ENCODE data around the gene SLIT1. TPM values are rescaled to one million over a fixed set of nuclear protein-coding genes. Genes with fewer than 3 reads are reported as not detected.

The SLIT1 gene
- total RNA-seq, 1 donor = not detected

DNA sequence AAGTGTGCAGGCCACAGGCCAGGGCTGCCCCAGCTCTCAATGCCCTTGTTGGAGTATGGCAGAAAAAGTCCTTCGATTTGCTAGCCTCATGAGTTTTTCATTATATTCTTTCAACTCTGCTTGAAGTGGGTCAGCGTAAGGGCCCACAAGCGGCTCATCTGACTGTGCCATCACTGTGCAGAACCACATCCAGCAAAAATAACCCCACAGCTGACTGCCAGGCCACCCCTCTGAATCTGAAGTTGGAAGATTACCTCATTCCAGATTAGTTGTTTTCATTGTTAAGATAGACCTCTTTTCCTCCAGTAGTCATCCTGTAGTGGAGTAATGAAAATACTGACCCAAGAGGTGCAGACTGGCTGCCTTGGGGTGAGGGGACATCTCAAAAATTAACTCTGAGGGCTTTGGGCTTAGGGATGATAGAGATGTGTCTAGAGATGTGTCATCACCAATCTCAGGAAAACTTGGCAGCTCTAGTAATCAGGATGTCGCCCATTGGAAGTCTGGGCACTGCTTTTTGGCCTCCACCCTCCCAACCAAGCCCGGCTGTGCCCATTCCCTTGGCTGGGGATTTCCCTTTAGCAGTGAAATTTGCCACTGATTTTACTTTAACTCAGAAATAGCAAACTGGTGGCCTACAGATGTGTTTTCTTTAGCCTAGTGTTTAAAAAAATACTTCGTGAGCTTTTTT lies 189.3 kb downstream of the SLIT1 start:
- TF ChIP-seq, protein P1, sequence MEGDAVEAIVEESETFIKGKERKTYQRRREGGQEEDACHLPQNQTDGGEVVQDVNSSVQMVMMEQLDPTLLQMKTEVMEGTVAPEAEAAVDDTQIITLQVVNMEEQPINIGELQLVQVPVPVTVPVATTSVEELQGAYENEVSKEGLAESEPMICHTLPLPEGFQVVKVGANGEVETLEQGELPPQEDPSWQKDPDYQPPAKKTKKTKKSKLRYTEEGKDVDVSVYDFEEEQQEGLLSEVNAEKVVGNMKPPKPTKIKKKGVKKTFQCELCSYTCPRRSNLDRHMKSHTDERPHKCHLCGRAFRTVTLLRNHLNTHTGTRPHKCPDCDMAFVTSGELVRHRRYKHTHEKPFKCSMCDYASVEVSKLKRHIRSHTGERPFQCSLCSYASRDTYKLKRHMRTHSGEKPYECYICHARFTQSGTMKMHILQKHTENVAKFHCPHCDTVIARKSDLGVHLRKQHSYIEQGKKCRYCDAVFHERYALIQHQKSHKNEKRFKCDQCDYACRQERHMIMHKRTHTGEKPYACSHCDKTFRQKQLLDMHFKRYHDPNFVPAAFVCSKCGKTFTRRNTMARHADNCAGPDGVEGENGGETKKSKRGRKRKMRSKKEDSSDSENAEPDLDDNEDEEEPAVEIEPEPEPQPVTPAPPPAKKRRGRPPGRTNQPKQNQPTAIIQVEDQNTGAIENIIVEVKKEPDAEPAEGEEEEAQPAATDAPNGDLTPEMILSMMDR (IDR thresholded peaks at IDR 0.05; ENCODE audit: extremely low read depth, low read depth, low read length) = no peak
- no peaks in the 10 kb centered on the region for H3K9me3 ChIP-seq (ENCODE audit: low read depth, low read length)
- H3K36me3 ChIP-seq (ENCODE audit: insufficient read depth, low read length) = no peaks in the 10 kb centered on the region
- H2AFZ ChIP-seq (ENCODE audit: low read length) = no peak overlapping the region
- no peaks in the 10 kb centered on the region for H3K27me3 ChIP-seq (ENCODE audit: insufficient read depth, low read length)
- H3K4me1 ChIP-seq (ENCODE audit: insufficient read depth, low read length) = peaks cover 30% of the 10 kb centered on the region
- H3K4me2 ChIP-seq (ENCODE audit: insufficient read depth, low read length) = no peak overlapping the region
- H3K27ac ChIP-seq (ENCODE audit: low read depth, low read length) = peak overlapping the region; percentile 15
- no peaks in the 10 kb centered on the region for H3K79me2 ChIP-seq (ENCODE audit: insufficient read depth, low read length)
- no peak overlapping the region for H3K4me3 ChIP-seq (ENCODE audit: insufficient read depth, low read length)
- no peaks in the 10 kb centered on the region for H4K20me1 ChIP-seq (ENCODE audit: insufficient read depth, low read length)
- peak; percentile 83 for DNase-seq (ENCODE audit: insufficient read length, low spot score, missing footprints)

DNA sequence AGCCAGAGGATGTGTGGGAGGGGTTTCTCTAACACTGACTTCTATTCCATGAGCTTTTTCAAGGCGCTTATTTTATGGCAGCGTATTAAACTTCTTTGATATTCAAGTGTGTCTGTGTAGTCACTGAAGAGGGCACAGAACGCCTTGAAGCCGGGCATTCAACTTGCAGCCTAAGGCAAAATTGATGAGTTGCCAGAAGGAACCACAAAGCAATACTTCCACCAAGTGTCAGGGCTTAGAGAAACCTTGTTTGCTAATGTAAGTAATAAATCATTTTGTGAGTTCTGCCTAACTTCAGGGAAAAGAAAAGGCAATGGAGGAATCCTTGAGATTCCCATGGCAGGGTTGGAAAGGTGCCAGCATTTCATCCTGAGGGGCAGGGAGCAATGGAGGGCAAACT lies 189.9 kb downstream of the SLIT1 start:
- Histone ChIP-seq H3K4me2 (ENCODE audit: insufficient read depth, low read length) (no peak overlapping the region), H3K4me1 (ENCODE audit: insufficient read depth, low read length) (peaks cover 35% of the 10 kb centered on the region), H3K36me3 (ENCODE audit: insufficient read depth, low read length) (no peaks in the 10 kb centered on the region), H3K4me3 (ENCODE audit: insufficient read depth, low read length) (no peak overlapping the region), H2AFZ (ENCODE audit: low read length) (no peak overlapping the region), H3K27me3 (ENCODE audit: insufficient read depth, low read length) (no peaks in the 10 kb centered on the region), H4K20me1 (ENCODE audit: insufficient read depth, low read length) (no peaks in the 10 kb centered on the region), H3K27ac (ENCODE audit: low read depth, low read length) (peak overlapping the region; percentile 15), H3K79me2 (ENCODE audit: insufficient read depth, low read length) (no peaks in the 10 kb centered on the region), H3K9me3 (ENCODE audit: low read depth, low read length) (no peaks in the 10 kb centered on the region)
- DNase-seq (ENCODE audit: insufficient read length, low spot score, missing footprints) = peak; percentile 76
- TF ChIP-seq, protein P1 (IDR thresholded peaks at IDR 0.05; ENCODE audit: extremely low read depth, low read depth, low read length) = no peak

DNA sequence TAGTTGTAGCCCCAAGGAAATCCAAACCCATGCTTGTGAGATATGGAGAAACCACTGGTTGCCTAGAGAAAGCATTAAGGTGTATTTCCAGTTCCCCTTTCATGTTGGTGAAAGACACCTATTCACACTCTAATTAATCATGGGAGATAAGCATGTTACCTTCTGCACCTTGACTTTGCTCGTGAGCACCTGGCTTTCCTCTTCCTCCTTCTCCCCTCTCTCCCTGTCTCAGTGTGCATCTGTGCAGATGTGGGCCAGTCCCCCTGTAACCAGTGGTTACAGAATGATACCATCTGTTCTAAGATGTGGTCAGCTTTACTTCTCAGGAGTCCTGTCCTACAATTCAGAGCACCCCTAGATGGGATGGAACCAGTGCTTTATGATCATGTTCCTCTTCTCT lies 193.0 kb downstream of the SLIT1 start:
- Histone ChIP-seq H4K20me1 (ENCODE audit: insufficient read depth, low read length) (no peaks in the 10 kb centered on the region), H3K36me3 (ENCODE audit: insufficient read depth, low read length) (no peaks in the 10 kb centered on the region), H3K4me2 (ENCODE audit: insufficient read depth, low read length) (no peak overlapping the region), H3K4me1 (ENCODE audit: insufficient read depth, low read length) (peaks cover 41% of the 10 kb centered on the region), H3K4me3 (ENCODE audit: insufficient read depth, low read length) (no peak overlapping the region), H3K79me2 (ENCODE audit: insufficient read depth, low read length) (no peaks in the 10 kb centered on the region), H3K9me3 (ENCODE audit: low read depth, low read length) (no peaks in the 10 kb centered on the region), H3K27ac (ENCODE audit: low read depth, low read length) (no peak overlapping the region), H2AFZ (ENCODE audit: low read length) (no peak overlapping the region), H3K27me3 (ENCODE audit: insufficient read depth, low read length) (no peaks in the 10 kb centered on the region)
- DNase-seq (ENCODE audit: insufficient read length, low spot score, missing footprints) = no peak
- TF ChIP-seq, protein P1 (IDR thresholded peaks at IDR 0.05; ENCODE audit: extremely low read depth, low read depth, low read length) = no peak

DNA sequence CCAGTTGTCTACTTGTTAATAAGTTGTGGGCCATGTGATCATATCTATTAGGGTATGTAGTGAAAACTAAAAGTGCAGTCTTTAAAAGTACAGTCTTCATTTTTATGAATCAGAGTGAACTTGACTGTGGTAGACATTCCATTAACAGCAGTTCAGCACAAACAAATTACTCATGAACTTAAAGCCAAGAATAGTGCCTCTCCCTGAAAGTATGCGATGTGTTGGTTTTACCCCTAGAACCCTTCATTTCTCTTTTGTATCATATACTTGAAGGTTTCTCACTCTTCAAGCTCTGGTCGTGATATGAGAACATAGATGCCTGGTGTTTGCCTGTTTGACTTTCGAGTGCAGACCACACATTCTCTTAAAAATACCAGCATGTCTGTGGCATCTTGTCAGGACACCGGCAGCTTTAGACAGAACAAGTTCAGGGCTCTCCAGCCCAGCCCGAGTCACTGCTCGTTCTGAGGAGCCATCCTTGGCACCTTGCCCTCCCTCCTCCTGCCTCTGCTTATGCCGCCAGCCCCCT lies 194.4 kb downstream of the SLIT1 start:
- Histone ChIP-seq H4K20me1 (ENCODE audit: insufficient read depth, low read length) (no peaks in the 10 kb centered on the region), H3K4me3 (ENCODE audit: insufficient read depth, low read length) (peak overlapping the region; percentile 47), H3K9me3 (ENCODE audit: low read depth, low read length) (no peaks in the 10 kb centered on the region), H3K4me2 (ENCODE audit: insufficient read depth, low read length) (peak overlapping the region; percentile 87), H3K4me1 (ENCODE audit: insufficient read depth, low read length) (peaks cover 40% of the 10 kb centered on the region), H3K79me2 (ENCODE audit: insufficient read depth, low read length) (no peaks in the 10 kb centered on the region), H2AFZ (ENCODE audit: low read length) (peak overlapping the region; percentile 26), H3K36me3 (ENCODE audit: insufficient read depth, low read length) (no peaks in the 10 kb centered on the region), H3K27me3 (ENCODE audit: insufficient read depth, low read length) (no peaks in the 10 kb centered on the region), H3K27ac (ENCODE audit: low read depth, low read length) (peak overlapping the region; percentile 74)
- TF ChIP-seq, protein P1 (IDR thresholded peaks at IDR 0.05; ENCODE audit: extremely low read depth, low read depth, low read length) = no peak
- DNase-seq (ENCODE audit: insufficient read length, low spot score, missing footprints) = peak; percentile 90

All from osteoblast (primary cell).